ENCODE measurements around the gene E4F1. TPM values are rescaled to one million over a fixed set of nuclear protein-coding genes. Genes with fewer than 3 reads are reported as not detected.

Gene E4F1
- total and polyA plus RNA-seq, 2 experiments from 2014 or later, result 13.5 to 32.7 TPM

DNA sequence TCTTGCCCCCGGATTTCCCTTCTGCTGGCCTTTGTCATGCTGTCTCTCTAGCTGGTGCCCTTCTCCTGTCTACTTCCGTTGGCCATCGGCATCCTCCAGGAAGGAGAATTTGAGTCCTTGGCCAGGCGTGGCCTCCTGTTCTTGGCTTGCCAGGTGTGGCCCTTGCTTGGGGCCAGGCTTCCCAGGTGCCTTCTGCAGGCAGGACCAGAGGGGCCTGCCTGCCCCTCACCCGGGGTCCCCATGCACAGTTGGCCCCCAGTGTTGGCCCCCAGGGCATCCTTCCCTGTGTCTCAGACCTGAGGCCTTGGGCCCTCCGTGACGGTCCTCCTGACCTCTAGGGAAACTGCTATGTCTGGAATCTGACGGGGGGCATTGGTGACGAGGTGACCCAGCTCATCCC lies 15.5 kb upstream of the E4F1 start:
- Histone ChIP-seq H2AFZ (no peak overlapping the region), H3K9ac (no peak overlapping the region), H3K27me3 (replicated peaks; ENCODE audit: insufficient read depth) (no peaks in the 10 kb centered on the region), H3K9me2 (ENCODE audit: insufficient read depth) (no peaks in the 10 kb centered on the region), H3K27ac (no peak overlapping the region), H3K4me3 (no peak overlapping the region), H3K36me3 (ENCODE audit: low read depth) (no peaks in the 10 kb centered on the region), H3K4me2 (ENCODE audit: unreplicated experiment) (no peak overlapping the region), H4K20me1 (ENCODE audit: insufficient read depth) (no peaks in the 10 kb centered on the region), H3K4me1 (ENCODE audit: insufficient read depth) (peaks cover 7% of the 10 kb centered on the region), H3K9me3 (ENCODE audit: low read depth) (no peaks in the 10 kb centered on the region), H3F3A (ENCODE audit: insufficient read depth) (no peaks in the 10 kb centered on the region), H3K79me2 (ENCODE audit: insufficient read depth) (peaks cover 30% of the 10 kb centered on the region)
- no peak for TF ChIP-seq EZH2 (IDR thresholded peaks at IDR 0.05; ENCODE audit: insufficient read depth, poor library complexity, severe bottlenecking)
- TF ChIP-seq EZH2phosphoT487 (IDR thresholded peaks at IDR 0.05; ENCODE audit: insufficient read depth, low read depth), result no peak
- 88 to 91% methylated on average over 6 to 9 of the region's 9 CpGs for WGBS, 2 experiments (ENCODE audit: low coverage in 1 of 2, low lambda C conversion rate in 2 of 2, missing lambda C conversion rate in 2 of 2)
- no peak for DNase-seq
- in situ Hi-C loops (cut with MboI), result no loop called here

DNA sequence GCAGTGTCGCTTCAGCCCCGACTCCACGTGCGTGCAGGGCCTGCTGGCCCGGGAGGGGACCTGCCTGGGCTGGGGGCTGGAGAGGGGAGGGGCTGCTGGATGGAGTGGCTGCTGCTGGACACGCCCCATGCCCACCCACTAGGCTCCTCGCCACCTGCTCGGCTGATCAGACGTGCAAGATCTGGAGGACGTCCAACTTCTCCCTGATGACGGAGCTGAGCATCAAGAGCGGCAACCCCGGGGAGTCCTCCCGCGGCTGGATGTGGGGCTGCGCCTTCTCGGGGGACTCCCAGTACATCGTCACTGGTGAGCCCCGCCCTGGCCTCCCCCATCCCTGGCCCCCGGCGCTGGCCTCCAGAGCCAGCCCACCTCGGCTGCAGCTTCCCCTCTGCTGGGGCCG lies 15.1 kb upstream of the E4F1 start:
- H3K9ac ChIP-seq, result no peak overlapping the region
- H3F3A ChIP-seq (ENCODE audit: insufficient read depth), result no peaks in the 10 kb centered on the region
- in situ Hi-C loops (cut with MboI), result no loop called here
- peaks cover 34% of the 10 kb centered on the region for H3K79me2 ChIP-seq (ENCODE audit: insufficient read depth)
- TF ChIP-seq EZH2 (IDR thresholded peaks at IDR 0.05; ENCODE audit: insufficient read depth, poor library complexity, severe bottlenecking), result no peak
- TF ChIP-seq EZH2phosphoT487 (IDR thresholded peaks at IDR 0.05; ENCODE audit: insufficient read depth, low read depth), result no peak
- H3K9me3 ChIP-seq (ENCODE audit: low read depth), result no peaks in the 10 kb centered on the region
- no peak overlapping the region for H3K4me2 ChIP-seq (ENCODE audit: unreplicated experiment)
- peaks cover 11% of the 10 kb centered on the region for H3K4me1 ChIP-seq (ENCODE audit: insufficient read depth)
- no peaks in the 10 kb centered on the region for H3K36me3 ChIP-seq (ENCODE audit: low read depth)
- no peak overlapping the region for H2AFZ ChIP-seq
- 83% methylated on average over 15 to 23 of the region's 23 CpGs for WGBS, 2 experiments (ENCODE audit: low coverage in 1 of 2, low lambda C conversion rate in 2 of 2, missing lambda C conversion rate in 2 of 2)
- no peaks in the 10 kb centered on the region for H3K27me3 ChIP-seq (replicated peaks; ENCODE audit: insufficient read depth)
- H3K9me2 ChIP-seq (ENCODE audit: insufficient read depth), result no peaks in the 10 kb centered on the region
- no peak for DNase-seq
- H3K27ac ChIP-seq, result no peak overlapping the region
- no peak overlapping the region for H3K4me3 ChIP-seq
- H4K20me1 ChIP-seq (ENCODE audit: insufficient read depth), result no peaks in the 10 kb centered on the region

DNA sequence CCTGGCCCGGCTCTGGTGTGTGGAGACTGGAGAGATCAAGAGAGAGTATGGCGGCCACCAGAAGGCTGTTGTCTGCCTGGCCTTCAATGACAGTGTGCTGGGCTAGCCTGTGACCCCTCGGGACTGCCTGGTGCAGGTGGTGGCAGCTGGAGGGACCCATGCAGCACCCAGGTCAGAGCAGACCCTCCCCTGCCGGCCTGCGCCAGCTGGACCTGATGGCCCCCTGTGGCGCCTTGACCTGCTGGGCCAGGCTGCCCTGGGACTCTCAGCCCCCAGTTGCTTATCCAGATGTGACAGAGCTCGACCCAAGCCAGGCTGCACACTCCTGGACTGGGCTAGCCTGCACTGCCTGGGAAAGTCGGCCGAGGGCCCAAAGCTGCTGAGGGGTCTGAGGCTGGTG lies 14.6 kb upstream of the E4F1 start:
- Histone ChIP-seq H3K9me3 (ENCODE audit: low read depth) (no peaks in the 10 kb centered on the region), H3F3A (ENCODE audit: insufficient read depth) (no peaks in the 10 kb centered on the region), H2AFZ (no peak overlapping the region), H3K4me2 (ENCODE audit: unreplicated experiment) (no peak overlapping the region), H3K9ac (no peak overlapping the region), H3K79me2 (ENCODE audit: insufficient read depth) (peaks cover 39% of the 10 kb centered on the region), H3K4me1 (ENCODE audit: insufficient read depth) (peaks cover 14% of the 10 kb centered on the region), H4K20me1 (ENCODE audit: insufficient read depth) (no peaks in the 10 kb centered on the region), H3K4me3 (no peak overlapping the region), H3K27me3 (replicated peaks; ENCODE audit: insufficient read depth) (no peaks in the 10 kb centered on the region), H3K9me2 (ENCODE audit: insufficient read depth) (no peaks in the 10 kb centered on the region), H3K27ac (no peak overlapping the region), H3K36me3 (ENCODE audit: low read depth) (no peaks in the 10 kb centered on the region)
- DNase-seq, result no peak
- WGBS, 2 experiments (ENCODE audit: low coverage in 1 of 2, low lambda C conversion rate in 2 of 2, missing lambda C conversion rate in 2 of 2), result 93 to 95% methylated on average over 8 to 9 of the region's 9 CpGs
- no peak for TF ChIP-seq EZH2phosphoT487 (IDR thresholded peaks at IDR 0.05; ENCODE audit: insufficient read depth, low read depth)
- TF ChIP-seq EZH2 (IDR thresholded peaks at IDR 0.05; ENCODE audit: insufficient read depth, poor library complexity, severe bottlenecking), result no peak
- in situ Hi-C loops (cut with MboI), result no loop called here

DNA sequence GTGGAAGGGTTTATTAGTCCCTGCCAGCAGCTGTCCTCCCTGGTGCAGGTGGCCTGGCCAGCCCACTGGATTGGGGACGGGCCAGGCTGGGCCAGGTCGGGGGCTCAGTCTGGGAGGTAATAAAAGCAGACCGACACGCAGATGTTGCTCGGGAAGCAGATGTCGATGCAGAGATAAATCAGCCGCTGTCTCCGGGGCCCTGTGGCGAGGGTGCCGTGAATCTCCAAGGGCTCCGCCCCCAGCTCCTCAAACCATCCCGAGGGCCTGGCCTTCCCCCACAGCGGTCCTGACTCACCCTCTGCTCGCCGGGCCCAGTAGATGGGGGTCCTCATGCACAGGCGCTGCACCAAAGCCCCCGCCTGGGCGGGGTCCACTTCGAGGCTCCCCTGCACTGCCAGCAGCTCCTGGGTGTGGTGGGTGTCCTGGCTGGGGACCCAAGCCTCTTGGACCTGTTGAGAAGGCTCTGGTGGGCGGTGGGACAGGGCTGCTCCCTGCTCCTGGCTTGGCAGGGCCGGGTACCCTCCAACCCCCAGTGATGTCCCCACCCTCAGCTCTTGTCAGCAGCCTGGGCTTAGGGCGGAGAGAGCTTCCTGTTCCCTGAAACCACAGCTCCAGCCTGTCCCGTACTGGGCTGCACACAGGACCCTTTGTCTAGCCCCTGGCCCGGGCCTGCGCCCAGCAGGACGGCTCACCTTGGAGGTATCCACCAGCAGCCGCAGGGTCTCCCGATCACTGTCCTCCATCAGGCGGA lies 14.0 kb upstream of the E4F1 start:
- Histone ChIP-seq H4K20me1 (ENCODE audit: insufficient read depth) (no peaks in the 10 kb centered on the region), H3K9me2 (ENCODE audit: insufficient read depth) (no peaks in the 10 kb centered on the region), H3K9me3 (ENCODE audit: low read depth) (no peaks in the 10 kb centered on the region), H3K4me1 (ENCODE audit: insufficient read depth) (peaks cover 14% of the 10 kb centered on the region), H3K79me2 (ENCODE audit: insufficient read depth) (peaks cover 40% of the 10 kb centered on the region), H2AFZ (no peak overlapping the region), H3K9ac (no peak overlapping the region), H3K27me3 (replicated peaks; ENCODE audit: insufficient read depth) (no peaks in the 10 kb centered on the region), H3K27ac (no peak overlapping the region), H3F3A (ENCODE audit: insufficient read depth) (no peaks in the 10 kb centered on the region), H3K4me2 (ENCODE audit: unreplicated experiment) (no peak overlapping the region), H3K4me3 (no peak overlapping the region), H3K36me3 (ENCODE audit: low read depth) (no peaks in the 10 kb centered on the region)
- WGBS, 2 experiments (ENCODE audit: low coverage in 1 of 2, low lambda C conversion rate in 2 of 2, missing lambda C conversion rate in 2 of 2), result 83 to 86% methylated on average over 29 of the region's 29 CpGs
- no peak for DNase-seq
- in situ Hi-C loops (cut with MboI), result no loop called here
- TF ChIP-seq EZH2 (IDR thresholded peaks at IDR 0.05; ENCODE audit: insufficient read depth, poor library complexity, severe bottlenecking) (no peak), EZH2phosphoT487 (IDR thresholded peaks at IDR 0.05; ENCODE audit: insufficient read depth, low read depth) (no peak)
